GM21737 (cell line): Measurements from ENCODE around the gene NDOR1.

Experiments used
- ATAC-seq: cut with Tn5 transposase; IDR thresholded peaks from one replicate; pipeline ENCODE4 v1.9.1; 2021; ENCODE audit warnings: mild to moderate bottlenecking, moderate library complexity; ENCODE audit not compliant: unreplicated experiment

The NDOR1 gene

DNA sequence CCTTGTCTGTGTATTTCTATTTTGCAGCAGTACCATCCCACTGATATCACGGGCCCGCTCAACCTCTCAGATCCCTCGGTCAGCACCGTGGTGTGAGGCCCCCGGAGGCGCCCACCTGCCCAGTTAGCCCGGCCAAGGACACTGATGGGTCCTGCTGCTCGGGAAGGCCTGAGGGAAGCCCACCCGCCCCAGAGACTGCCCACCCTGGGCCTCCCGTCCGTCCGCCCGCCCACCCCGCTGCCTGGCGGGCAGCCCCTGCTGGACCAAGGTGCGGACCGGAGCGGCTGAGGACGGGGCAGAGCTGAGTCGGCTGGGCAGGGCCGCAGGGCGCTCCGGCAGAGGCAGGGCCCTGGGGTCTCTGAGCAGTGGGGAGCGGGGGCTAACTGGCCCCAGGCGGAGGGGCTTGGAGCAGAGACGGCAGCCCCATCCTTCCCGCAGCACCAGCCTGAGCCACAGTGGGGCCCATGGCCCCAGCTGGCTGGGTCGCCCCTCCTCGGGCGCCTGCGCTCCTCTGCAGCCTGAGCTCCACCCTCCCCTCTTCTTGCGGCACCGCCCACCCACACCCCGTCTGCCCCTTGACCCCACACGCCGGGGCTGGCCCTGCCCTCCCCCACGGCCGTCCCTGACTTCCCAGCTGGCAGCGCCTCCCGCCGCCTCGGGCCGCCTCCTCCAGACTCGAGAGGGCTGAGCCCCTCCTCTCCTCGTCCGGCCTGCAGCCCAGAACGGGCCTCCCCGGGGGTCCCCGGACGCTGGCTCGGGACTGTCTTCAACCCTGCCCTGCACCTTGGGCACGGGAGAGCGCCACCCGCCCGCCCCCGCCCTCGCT lies 37.5 kb upstream of the NDOR1 start:
- ATAC-seq = no peak

DNA sequence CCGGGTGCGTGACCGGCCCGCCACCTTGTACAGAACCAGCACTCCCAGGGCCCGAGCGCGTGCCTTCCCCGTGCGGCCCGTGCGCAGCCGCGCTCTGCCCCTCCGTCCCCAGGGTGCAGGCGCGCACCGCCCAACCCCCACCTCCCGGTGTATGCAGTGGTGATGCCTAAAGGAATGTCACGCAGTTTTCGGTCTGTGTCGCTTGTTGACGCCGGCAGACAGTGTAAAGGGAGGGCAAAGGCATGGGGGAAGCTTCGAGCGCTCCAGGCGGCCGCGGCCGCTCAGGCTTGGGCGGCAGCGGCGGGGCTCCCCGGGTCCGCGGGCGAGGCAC lies 37.0 kb upstream of the NDOR1 start:
- ATAC-seq = no peak

DNA sequence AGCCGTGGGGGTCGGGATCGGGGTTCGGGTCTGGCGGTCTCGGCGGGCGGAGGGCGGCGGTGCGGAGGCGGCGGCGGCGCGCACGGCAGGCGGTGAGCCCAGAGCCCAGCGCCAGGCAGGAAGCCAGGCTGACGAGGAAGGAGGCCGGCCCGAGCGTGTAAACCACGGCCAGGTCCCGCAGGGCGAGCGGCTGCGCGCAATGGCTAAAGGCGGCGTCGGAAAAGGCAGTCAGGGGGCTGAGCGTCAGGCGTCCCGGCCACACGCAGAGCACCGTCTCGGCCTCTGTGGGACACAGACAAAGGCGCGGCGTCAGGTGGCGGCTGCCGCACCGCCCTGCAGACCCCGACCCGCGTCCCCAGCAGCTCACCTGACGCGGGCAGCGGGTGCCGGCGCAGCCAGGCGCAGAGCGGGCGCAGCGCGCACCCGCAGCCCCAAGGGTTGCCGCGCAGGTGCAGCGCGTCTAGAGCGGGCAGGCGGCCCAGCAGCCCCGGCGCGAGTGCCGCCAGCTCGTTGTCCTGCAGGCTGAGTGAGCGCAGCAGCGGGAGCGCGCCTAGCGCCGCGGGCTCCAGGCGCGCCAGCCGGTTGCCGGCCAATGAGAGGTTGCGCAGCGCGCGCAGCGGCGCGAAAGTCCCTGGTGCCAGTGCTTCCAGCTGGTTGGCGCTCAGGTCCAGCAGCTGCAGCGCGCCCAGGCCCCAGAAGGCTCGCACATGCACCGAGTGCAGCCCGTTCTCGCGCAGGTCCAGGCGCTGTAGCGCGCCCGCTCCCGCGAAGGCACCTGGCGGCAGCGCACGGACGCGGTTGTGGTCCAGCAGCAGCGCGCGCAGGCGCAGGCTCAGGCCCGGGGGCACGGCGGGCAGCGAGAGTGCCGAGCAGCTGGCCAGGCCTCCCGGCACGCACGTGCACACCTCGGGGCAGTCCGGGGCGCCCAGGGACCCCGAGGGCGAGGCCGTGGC lies 36.3 kb upstream of the NDOR1 start:
- no peak for ATAC-seq

- ATAC-seq = no peak
Observed at GRCh38 chr9:137169896-137170358, 35.6 kb upstream of the NDOR1 start, which contains the start of gene LRRC26. Gene LRRC26 (minus strand): TSS chr9:137170051. CDS start chr9:137169943, 108 bp downstream.

DNA sequence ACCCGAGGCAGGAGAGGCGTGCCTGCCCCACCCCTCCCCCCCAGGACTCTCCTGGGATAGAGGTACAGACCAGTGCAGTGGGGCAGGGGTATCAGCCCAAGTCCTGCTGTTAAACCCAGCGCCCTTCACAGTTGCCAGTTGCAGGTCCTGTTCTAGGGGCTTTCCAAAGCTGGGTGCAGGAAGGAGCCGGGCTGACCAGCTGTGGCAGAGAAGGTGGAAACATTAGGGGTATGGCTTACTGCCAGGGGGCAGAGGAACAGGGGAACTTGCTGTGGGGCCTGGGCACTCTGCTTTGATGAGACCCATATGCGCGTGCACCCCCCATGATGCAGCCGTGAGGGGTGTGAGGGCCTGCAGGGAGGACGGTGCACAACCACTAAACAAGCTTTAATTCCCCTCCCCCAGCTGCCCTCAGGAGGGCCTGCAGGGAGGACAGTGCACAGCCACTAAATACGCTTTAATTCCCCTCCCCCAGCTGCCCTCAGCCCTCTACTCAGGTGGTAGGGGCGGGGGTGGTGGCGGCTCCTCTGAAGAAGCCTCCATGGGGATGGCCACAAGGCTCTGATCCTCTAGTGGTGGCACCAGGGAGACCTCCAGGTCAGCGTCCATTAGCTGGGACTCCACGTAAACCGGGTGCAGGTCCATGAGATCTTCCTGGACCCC lies 34.9 kb upstream of the NDOR1 start:
- no peak for ATAC-seq

DNA sequence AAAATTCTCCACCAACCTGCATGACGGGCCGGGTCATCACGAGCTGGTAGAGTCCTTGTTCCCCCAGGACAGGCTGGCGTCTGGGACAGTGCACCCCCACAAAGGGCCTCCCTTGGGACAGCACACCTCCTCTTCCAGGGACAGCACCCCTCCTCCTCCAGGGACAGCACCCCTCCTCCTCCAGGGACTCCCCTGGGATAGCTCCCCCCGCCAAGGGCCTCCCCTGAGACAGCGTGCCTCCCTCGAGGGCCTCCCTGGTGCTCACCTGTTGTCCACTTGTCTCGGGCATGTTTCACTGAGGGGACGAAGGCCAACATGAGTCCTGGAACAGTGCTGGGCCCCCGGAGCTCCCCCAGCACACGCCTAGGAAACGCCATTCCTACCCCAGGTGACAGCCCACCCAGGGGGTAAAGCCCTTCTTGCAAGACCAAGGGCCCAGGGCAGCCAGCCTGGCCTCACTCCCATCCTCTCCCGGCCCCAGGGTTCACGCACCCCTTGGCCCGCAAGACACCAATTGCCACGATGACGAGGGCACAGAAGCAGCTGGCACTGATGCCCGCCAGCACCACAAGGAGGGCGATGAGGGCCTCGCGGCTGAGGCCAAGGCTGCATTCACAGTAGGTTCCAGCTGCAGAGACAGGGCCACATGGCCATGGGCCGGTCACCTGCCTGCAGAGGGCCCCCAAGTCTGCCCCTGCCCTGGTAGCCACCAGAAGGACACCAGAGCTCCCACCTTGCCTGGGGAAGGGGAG lies 34.2 kb upstream of the NDOR1 start:
- no peak for ATAC-seq

DNA sequence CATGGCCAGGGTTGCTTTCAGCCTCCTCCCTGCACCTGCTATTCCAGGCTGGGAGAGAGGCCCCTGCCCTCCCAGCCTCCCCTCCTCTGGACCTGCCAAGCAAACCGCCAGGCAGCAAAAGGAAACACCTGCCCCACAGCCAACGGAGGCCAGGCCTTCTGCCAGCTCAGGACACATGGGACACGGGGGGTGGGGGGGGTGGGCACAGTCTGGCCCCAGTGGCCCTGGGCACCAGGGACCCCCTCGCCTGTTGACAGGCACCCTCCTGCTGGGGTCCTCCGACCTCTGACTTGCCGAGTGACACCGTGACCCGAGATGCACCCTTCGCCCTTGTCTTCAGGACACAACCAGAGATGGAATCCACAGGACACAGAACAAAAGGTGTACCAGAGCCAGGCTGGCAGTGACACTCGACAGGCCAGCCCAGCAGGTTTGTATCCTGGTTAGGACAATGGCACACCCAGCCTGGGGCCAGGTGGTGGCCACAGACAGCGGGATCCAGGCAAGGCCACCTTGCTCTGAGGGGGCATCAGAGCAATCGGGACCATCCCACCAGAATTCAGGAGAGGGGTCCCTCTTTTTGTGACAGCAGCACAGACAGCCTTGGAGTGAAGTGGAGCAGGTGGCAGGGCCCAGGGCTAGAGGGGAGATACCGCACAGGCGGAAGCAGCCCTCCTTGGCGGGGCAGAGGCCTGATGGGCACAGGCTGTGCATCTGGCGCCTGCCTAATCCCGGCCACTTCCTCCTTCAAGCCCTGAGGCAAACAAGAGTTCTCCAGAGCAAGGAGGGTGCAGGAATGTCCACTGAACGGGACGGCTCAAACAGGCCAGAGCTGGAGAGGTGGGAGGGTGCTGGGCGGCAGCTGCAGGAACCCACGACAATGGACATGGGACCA lies 32.4 kb upstream of the NDOR1 start:
- ATAC-seq = no peak

- ATAC-seq = no peak
Observed at GRCh38 chr9:137173796-137174664, 31.5 kb upstream of the NDOR1 start.

DNA sequence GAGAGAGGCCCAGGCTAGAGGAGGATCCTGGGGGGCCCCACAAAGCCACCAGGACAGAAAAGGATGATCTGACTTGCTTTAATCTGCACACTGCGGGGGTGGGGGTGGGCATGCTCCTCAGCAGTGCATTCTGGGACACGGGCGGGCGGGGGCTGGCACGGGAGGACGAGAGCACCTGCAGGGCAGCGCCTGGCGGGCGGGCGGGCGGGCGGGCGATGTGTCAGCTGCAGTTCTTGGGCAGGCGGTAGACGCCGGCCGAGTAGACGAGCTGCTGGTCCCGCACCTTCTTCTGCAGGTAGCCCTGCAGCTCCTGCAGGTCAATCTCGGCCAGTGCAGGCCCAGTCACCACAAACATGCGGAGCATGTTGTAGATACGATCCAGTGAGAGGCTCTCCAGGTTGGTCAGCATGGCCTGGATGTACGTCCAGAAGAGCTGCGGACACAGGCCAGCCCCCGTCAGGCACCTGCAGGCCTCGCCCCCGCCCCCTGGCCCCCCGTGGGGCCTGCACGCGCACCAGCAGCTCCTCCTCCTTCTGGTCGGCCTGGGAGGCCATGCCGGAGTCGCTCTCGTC lies 30.7 kb upstream of the NDOR1 start:
- no peak for ATAC-seq

- ATAC-seq = no peak
Observed at GRCh38 chr9:137175345-137175961, 30.0 kb upstream of the NDOR1 start.

- ATAC-seq = no peak
Observed at GRCh38 chr9:137176302-137177182, 29.0 kb upstream of the NDOR1 start.

DNA sequence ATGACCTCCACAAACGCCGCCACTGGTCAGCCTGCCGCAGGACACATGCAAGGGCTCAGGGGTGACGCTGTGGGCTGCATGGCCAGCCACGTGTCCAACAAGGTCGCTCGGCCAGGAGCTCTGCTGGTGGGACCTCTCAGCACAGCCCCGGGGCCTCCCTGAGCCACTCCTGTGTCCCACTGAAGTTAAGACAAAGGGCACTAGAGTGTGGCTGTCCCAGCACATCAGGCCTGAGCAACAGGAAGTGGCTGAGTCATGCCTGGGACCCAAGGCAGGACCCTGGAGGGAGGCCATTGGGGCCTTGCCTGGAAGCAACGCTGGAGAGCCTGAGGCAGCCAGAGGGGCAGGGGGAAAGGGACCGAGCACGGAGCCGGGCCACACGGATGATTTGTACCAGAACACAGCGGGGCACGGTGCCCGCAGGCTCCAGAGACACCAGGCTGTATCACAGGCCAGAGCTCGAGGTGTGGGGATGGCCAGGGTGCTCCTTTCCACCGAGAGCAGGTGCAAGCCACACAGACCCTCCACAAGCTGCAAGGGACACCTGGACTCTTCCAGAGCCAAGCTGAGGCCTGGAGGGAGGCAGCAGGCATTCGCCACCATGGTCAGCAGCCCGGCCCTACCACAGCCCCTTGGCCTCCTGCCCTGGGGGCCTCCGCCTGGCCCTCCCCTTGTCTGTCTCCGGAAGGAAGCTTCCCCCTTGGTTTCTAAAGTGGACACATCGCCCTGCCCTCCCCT lies 27.1 kb upstream of the NDOR1 start:
- no peak for ATAC-seq

- ATAC-seq = no peak
Observed at GRCh38 chr9:137178939-137179630, 26.4 kb upstream of the NDOR1 start.

GRCh38 chr9:137179761-137180160 lies 25.7 kb upstream of the NDOR1 start:
- ATAC-seq = no peak

DNA sequence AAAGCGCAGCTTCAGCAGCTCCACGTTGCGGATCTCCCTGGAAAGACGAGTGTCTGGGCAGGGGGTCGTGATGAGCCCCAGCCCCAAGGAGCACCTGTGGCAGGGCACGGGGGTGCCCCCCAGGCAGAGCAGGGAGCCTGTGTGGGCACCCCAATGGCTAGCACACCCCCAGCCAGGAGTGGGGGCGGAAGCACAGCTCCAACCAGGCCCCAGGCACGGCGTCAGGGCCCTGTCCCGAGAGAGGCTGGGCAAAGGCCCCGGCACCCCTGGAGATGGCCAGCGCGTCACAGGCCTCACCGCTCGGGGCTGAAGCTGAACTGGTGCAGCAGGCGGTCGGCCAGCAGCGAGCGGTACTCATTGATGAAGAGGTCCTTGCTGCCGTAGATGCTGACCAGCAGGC lies 25.0 kb upstream of the NDOR1 start:
- ATAC-seq = no peak

DNA sequence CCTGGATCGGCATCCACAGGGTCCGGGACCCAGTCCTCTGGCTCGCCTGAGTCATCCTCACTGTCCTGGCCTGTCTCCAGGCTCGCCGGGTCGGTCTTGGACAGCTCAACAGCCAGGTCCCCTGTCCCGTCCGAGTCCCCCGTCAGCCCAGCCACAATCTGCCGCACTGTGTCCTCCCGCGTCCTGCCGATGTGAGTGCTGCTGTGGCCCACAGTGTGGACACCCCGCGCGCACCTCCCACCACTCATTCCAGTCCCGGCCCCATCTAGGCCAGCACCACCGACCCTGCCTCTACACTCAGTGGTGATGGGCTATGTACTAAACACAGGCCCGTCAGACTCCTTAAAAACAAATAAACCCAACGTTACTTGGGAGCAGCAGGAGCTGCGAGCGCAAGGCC lies 23.8 kb upstream of the NDOR1 start:
- ATAC-seq = no peak
